Vagina (tissue), 2 donors: ENCODE results near the gene CADM1. TPM values are rescaled to one million over a fixed set of nuclear protein-coding genes. Genes with fewer than 3 reads are reported as not detected.

Source experiments
- DNase-seq, 2 donors: peaks; one replicate each; pipeline ENCODE4 v3.0.0-alpha.2; 2017; ENCODE audit errors: extremely low spot score in 2 of 2
- H3K27ac ChIP-seq: fragments of 200-600 bp; sonication (generic); one replicate; pipeline ENCODE4 v1.5.1; 2019
- H3K27me3 ChIP-seq: fragments of 200-600 bp; sonication (generic); one replicate; pipeline ENCODE4 v1.5.1; 2019
- H3K36me3 ChIP-seq, 2 donors: fragments of 200-600 bp; sonication (generic); one replicate each; pipeline ENCODE4 v1.5.1; 2017 to 2019
- H3K4me1 ChIP-seq: fragments of 200-600 bp; sonication (generic); one replicate; pipeline ENCODE4 v1.5.1; 2019
- H3K4me3 ChIP-seq, 2 donors: fragments of 200-600 bp; sonication (generic); 1 replicate in 1 of 2; 2 replicates in 1 of 2; pipeline ENCODE4 v1.5.1; 2016 to 2019
- H3K9me3 ChIP-seq: fragments of 200-600 bp; sonication (generic); one replicate; pipeline ENCODE4 v1.5.1; 2019
- POLR2A ChIP-seq, 2 donors: fragments of 450-650 bp; IDR thresholded peaks; one replicate each; pipeline ENCODE4 v1.6.1; 2017; ENCODE audit warnings: antibody characterized with exemption in 2 of 2, mild to moderate bottlenecking in 2 of 2, moderate library complexity in 2 of 2
- POLR2AphosphoS5 ChIP-seq, 2 donors: sonication (generic); formaldehyde crosslinking; IDR thresholded peaks; one replicate each; pipeline ENCODE4 v1.9.0; 2017; ENCODE audit warnings: antibody characterized with exemption in 2 of 2, mild to moderate bottlenecking in 2 of 2, low read depth in 1 of 2; ENCODE audit not compliant: insufficient read depth in 1 of 2
- intact Hi-C: fragments of 100-400 bp; cut with DNase I; formaldehyde crosslinking; loops from one replicate; pipeline ENCODE4 v1.15.1; 2023
- total RNA-seq: library from RNA; depleted of rRNA; stranded (reverse); fragments of >200 nt; gene quantifications from one replicate; pipeline ENCODE4 v1.2.3, GENCODE V29; 2016
- TF ChIP-seq, protein P1 (sequence below), 3 experiments: fragments of 450-650 bp in 2 of 3; fragments of 200-600 bp in 1 of 3; sonication (generic) in 1 of 3; IDR thresholded peaks; one replicate each; pipeline ENCODE4 v1.5.1; 2017 to 2019; ENCODE audit warnings: antibody characterized with exemption in 3 of 3, mild to moderate bottlenecking in 2 of 3, moderate library complexity in 2 of 3

CADM1 gene
- 37.1 TPM for total RNA-seq

GRCh38 chr11:115504276-115505158 is at the start of gene CADM1:
CADM1 (minus strand) TSS chr11:115504415.
- DNase-seq, result peak in 1 of 2 donors; percentile 91
- peak in 1 of 2 donors; percentile 78 for TF ChIP-seq POLR2A (IDR thresholded peaks at IDR 0.05)
- TF ChIP-seq, protein P1, sequence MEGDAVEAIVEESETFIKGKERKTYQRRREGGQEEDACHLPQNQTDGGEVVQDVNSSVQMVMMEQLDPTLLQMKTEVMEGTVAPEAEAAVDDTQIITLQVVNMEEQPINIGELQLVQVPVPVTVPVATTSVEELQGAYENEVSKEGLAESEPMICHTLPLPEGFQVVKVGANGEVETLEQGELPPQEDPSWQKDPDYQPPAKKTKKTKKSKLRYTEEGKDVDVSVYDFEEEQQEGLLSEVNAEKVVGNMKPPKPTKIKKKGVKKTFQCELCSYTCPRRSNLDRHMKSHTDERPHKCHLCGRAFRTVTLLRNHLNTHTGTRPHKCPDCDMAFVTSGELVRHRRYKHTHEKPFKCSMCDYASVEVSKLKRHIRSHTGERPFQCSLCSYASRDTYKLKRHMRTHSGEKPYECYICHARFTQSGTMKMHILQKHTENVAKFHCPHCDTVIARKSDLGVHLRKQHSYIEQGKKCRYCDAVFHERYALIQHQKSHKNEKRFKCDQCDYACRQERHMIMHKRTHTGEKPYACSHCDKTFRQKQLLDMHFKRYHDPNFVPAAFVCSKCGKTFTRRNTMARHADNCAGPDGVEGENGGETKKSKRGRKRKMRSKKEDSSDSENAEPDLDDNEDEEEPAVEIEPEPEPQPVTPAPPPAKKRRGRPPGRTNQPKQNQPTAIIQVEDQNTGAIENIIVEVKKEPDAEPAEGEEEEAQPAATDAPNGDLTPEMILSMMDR (IDR thresholded peaks at IDR 0.05), result peak in 2 of 3 experiments; percentile 18 to 40
- TF ChIP-seq POLR2AphosphoS5 (IDR thresholded peaks at IDR 0.05; ENCODE audit: insufficient read depth in 1 of 2, low read depth in 1 of 2), result peak; percentile 38 to 94
- Histone ChIP-seq H3K36me3 (no peaks in the 10 kb centered on the region), H3K9me3 (no peaks in the 10 kb centered on the region), H3K4me1 (peaks cover 34% of the 10 kb centered on the region), H3K4me3 (peak within 1 kb of the TSS; percentile 50 to 59), H3K27me3 (no peaks in the 10 kb centered on the region), H3K27ac (peak within 1 kb of the TSS; percentile 54)
- intact Hi-C loops, result loop anchor here (5.0 kb wide), 1 partner anchor 172 kb away; no protein-coding TSS in a partner anchor

GRCh38 chr11:115552773-115553438 is 48.7 kb upstream of the CADM1 start:
- Histone ChIP-seq H3K4me3 (no peak overlapping the region), H3K27me3 (no peaks in the 10 kb centered on the region), H3K4me1 (no peaks in the 10 kb centered on the region), H3K27ac (no peak overlapping the region), H3K36me3 (no peaks in the 10 kb centered on the region), H3K9me3 (no peaks in the 10 kb centered on the region)
- intact Hi-C loops, result no loop called here
- DNase-seq, result no peak
- TF ChIP-seq, protein P1 (IDR thresholded peaks at IDR 0.05), result no peak
- TF ChIP-seq POLR2A (IDR thresholded peaks at IDR 0.05) (no peak), POLR2AphosphoS5 (IDR thresholded peaks at IDR 0.05; ENCODE audit: insufficient read depth in 1 of 2, low read depth in 1 of 2) (no peak)

GRCh38 chr11:115552151-115552772 is 48.0 kb upstream of the CADM1 start:
- no peak for DNase-seq
- H3K36me3 ChIP-seq, result no peaks in the 10 kb centered on the region
- intact Hi-C loops, result no loop called here
- no peaks in the 10 kb centered on the region for H3K4me1 ChIP-seq
- H3K27me3 ChIP-seq, result no peaks in the 10 kb centered on the region
- H3K4me3 ChIP-seq, result no peak overlapping the region
- TF ChIP-seq POLR2AphosphoS5 (IDR thresholded peaks at IDR 0.05; ENCODE audit: insufficient read depth in 1 of 2, low read depth in 1 of 2) (no peak), POLR2A (IDR thresholded peaks at IDR 0.05) (no peak)
- TF ChIP-seq, protein P1 (IDR thresholded peaks at IDR 0.05), result no peak
- no peaks in the 10 kb centered on the region for H3K9me3 ChIP-seq
- no peak overlapping the region for H3K27ac ChIP-seq

DNA sequence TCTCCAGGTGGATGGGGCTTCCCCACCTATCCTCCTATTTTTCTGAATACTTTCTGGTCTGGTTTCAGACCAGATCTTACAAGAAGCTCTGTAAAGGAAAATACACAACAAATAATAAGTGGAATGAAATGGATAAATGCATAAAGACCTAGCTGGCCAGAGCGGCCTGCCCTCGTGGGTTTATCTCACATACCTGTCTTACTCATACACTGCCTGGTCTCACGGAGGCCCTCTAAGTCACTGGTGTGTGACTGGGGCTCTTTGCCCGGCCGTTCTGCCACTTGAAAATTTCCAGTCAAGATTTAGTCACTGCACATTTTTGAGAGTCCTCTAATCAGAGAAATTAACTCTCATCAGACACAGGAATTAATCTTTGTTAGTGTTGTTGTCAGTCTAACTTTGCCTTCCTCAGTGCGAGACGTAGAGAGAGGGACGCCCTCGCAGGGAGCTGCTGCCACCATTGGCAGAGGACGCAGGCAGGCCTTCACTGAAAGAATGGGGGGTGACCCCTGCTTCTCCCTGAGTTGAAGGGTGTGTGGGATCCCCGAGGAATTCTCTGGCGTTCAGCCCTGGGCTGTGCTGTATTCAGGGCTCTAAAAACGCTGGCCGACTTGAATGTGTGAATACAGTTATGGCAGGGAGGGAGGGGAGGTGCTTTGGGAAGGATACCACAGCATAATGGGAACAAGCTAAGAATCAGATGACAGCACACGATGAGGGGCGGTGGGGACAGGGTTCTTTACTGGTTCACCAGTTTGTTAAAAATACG is 46.3 kb upstream of the CADM1 start:
- no peak for TF ChIP-seq POLR2AphosphoS5 (IDR thresholded peaks at IDR 0.05; ENCODE audit: insufficient read depth in 1 of 2, low read depth in 1 of 2)
- Histone ChIP-seq H3K4me1 (no peaks in the 10 kb centered on the region), H3K27ac (no peak overlapping the region), H3K9me3 (no peaks in the 10 kb centered on the region), H3K36me3 (no peaks in the 10 kb centered on the region), H3K4me3 (no peak overlapping the region), H3K27me3 (no peaks in the 10 kb centered on the region)
- intact Hi-C loops, result no loop called here
- no peak for DNase-seq
